Activated CD4-positive, alpha-beta T cell treated with anti-CD3 and anti-CD28 coated beads, Interleukin-2, amount 10 ng/mL, durations not matched to agents 7 days and 5 days (primary cell): ENCODE measurements around the gene ATP10B. TPM values are rescaled to one million over a fixed set of nuclear protein-coding genes. Genes with fewer than 3 reads are reported as not detected.

Experiments
- CTCF ChIA-PET: fragments of 350-600 bp; sonication (Branson Sonifier 250); formaldehyde crosslinking; loops from one replicate; lab custom pipeline; 2021; ENCODE audit warnings: antibody characterized with exemption; lab: Charles Lee
- POLR2A ChIA-PET: fragments of 350-600 bp; sonication (Branson Sonifier 250); formaldehyde crosslinking; loops from one replicate; lab custom pipeline; 2021; ENCODE audit warnings: antibody characterized with exemption; lab: Charles Lee
- DNase-seq: peaks from one replicate; pipeline ENCODE4 v3.0.0-alpha.2; 2020
- H3K27ac Mint-ChIP-seq: one replicate; pipeline ENCODE4 v1.8.0; 2021; ENCODE audit warnings: mild to moderate bottlenecking, moderate library complexity, mixed read lengths
- H3K27me3 Mint-ChIP-seq: one replicate; pipeline ENCODE4 v1.8.0; 2021; ENCODE audit warnings: mixed read lengths
- H3K36me3 Mint-ChIP-seq: one replicate; pipeline ENCODE4 v1.8.0; 2021; ENCODE audit warnings: low read depth, mixed read lengths
- H3K4me1 Mint-ChIP-seq: one replicate; pipeline ENCODE4 v1.8.0; 2021; ENCODE audit warnings: mixed read lengths
- H3K4me3 Mint-ChIP-seq: one replicate; pipeline ENCODE4 v1.8.0; 2021; ENCODE audit warnings: mild to moderate bottlenecking, moderate library complexity, mixed read lengths
- H3K9me3 Mint-ChIP-seq: one replicate; pipeline ENCODE4 v1.8.0; 2021; ENCODE audit warnings: mixed read lengths
- total RNA-seq, 2 experiments: library from RNA; stranded (reverse); gene quantifications; one replicate each; pipeline ENCODE4 v1.2.3, GENCODE V29; 2021

ATP10B gene
- total RNA-seq, 2 experiments from 2014 or later, result not detected

GRCh38 chr5:160567031-160567705 is 284.8 kb downstream of the ATP10B start:
- no peak for DNase-seq
- POLR2A ChIA-PET, result no interaction called here
- Mint-ChIP-seq H3K27me3 (peaks cover 8% of the 10 kb centered on the region), H3K4me1 (no peaks in the 10 kb centered on the region), H3K27ac (no peak overlapping the region), H3K4me3 (no peak overlapping the region), H3K36me3 (no peaks in the 10 kb centered on the region), H3K9me3 (no peaks in the 10 kb centered on the region)
- CTCF ChIA-PET, result no interaction called here

- Mint-ChIP-seq H3K4me1 (no peaks in the 10 kb centered on the region), H3K27ac (no peak overlapping the region), H3K27me3 (peaks cover 6% of the 10 kb centered on the region), H3K4me3 (no peak overlapping the region), H3K9me3 (no peaks in the 10 kb centered on the region), H3K36me3 (no peaks in the 10 kb centered on the region)
- ChIA-PET CTCF (no interaction called here), POLR2A (no interaction called here)
- no peak for DNase-seq
Measured at GRCh38 chr5:160565376-160565775, 286.6 kb downstream of the ATP10B start.

- no peaks in the 10 kb centered on the region for H3K36me3 Mint-ChIP-seq
- no peaks in the 10 kb centered on the region for H3K9me3 Mint-ChIP-seq
- H3K27ac Mint-ChIP-seq, result no peak overlapping the region
- DNase-seq, result no peak
- no peak overlapping the region for H3K4me3 Mint-ChIP-seq
- H3K27me3 Mint-ChIP-seq, result peaks cover 3% of the 10 kb centered on the region
- no peaks in the 10 kb centered on the region for H3K4me1 Mint-ChIP-seq
- POLR2A ChIA-PET, result no interaction called here
- CTCF ChIA-PET, result no interaction called here
Measured at GRCh38 chr5:160556846-160557245, 295.2 kb downstream of the ATP10B start.

GRCh38 chr5:160555971-160556631 is 295.9 kb downstream of the ATP10B start:
- CTCF ChIA-PET, result no interaction called here

GRCh38 chr5:160555581-160555970 is 296.4 kb downstream of the ATP10B start:
- Mint-ChIP-seq H3K4me3 (no peak overlapping the region), H3K27me3 (peaks cover 5% of the 10 kb centered on the region), H3K9me3 (no peaks in the 10 kb centered on the region), H3K27ac (no peak overlapping the region), H3K36me3 (no peaks in the 10 kb centered on the region), H3K4me1 (no peaks in the 10 kb centered on the region)
- no peak for DNase-seq
- CTCF ChIA-PET, result no interaction called here
- POLR2A ChIA-PET, result no interaction called here

More at GRCh38 chr5:160555971-160556631, 295.9 kb downstream of the ATP10B start:
- Mint-ChIP-seq H3K27ac (no peak overlapping the region), H3K27me3 (peaks cover 5% of the 10 kb centered on the region), H3K36me3 (no peaks in the 10 kb centered on the region), H3K4me3 (no peak overlapping the region), H3K4me1 (no peaks in the 10 kb centered on the region), H3K9me3 (no peaks in the 10 kb centered on the region)
- POLR2A ChIA-PET, result no interaction called here
- DNase-seq, result no peak

GRCh38 chr5:160550075-160550474 is 301.9 kb downstream of the ATP10B start:
- Mint-ChIP-seq H3K27me3 (peaks cover 5% of the 10 kb centered on the region), H3K36me3 (no peaks in the 10 kb centered on the region), H3K4me3 (no peak overlapping the region), H3K4me1 (no peaks in the 10 kb centered on the region), H3K27ac (no peak overlapping the region), H3K9me3 (no peaks in the 10 kb centered on the region)
- CTCF ChIA-PET, result interaction anchor here (1.1 kb wide), 1 partner anchor 126 kb away, joined by 3 read pairs; no protein-coding TSS in a partner anchor
- POLR2A ChIA-PET, result no interaction called here
- no peak for DNase-seq

- Mint-ChIP-seq H3K9me3 (no peaks in the 10 kb centered on the region), H3K27me3 (peaks cover 5% of the 10 kb centered on the region), H3K4me1 (no peaks in the 10 kb centered on the region), H3K36me3 (no peaks in the 10 kb centered on the region), H3K4me3 (no peak overlapping the region), H3K27ac (no peak overlapping the region)
- DNase-seq, result no peak
- ChIA-PET POLR2A (no interaction called here), CTCF (interaction anchor here (1.1 kb wide), 1 partner anchor 125 kb away, joined by 3 read pairs; no protein-coding TSS in a partner anchor)
Measured at GRCh38 chr5:160548949-160549645, 302.9 kb downstream of the ATP10B start.

- H3K27me3 Mint-ChIP-seq, result peaks cover 5% of the 10 kb centered on the region
- ChIA-PET CTCF (no interaction called here), POLR2A (no interaction called here)
- no peaks in the 10 kb centered on the region for H3K4me1 Mint-ChIP-seq
- no peak overlapping the region for H3K27ac Mint-ChIP-seq
- no peak for DNase-seq
- H3K4me3 Mint-ChIP-seq, result no peak overlapping the region
- H3K9me3 Mint-ChIP-seq, result no peaks in the 10 kb centered on the region
- H3K36me3 Mint-ChIP-seq, result no peaks in the 10 kb centered on the region
Measured at GRCh38 chr5:160547872-160548271, 304.1 kb downstream of the ATP10B start.

- no peak overlapping the region for H3K27ac Mint-ChIP-seq
Measured at GRCh38 chr5:160547061-160547460, 304.9 kb downstream of the ATP10B start.

GRCh38 chr5:160545832-160546231 is 306.2 kb downstream of the ATP10B start:
- no peaks in the 10 kb centered on the region for H3K4me1 Mint-ChIP-seq
- no peak for DNase-seq

More at GRCh38 chr5:160547061-160547460, 304.9 kb downstream of the ATP10B start:
- peaks cover 4% of the 10 kb centered on the region for H3K27me3 Mint-ChIP-seq
- POLR2A ChIA-PET, result no interaction called here
- no peak overlapping the region for H3K4me3 Mint-ChIP-seq
- CTCF ChIA-PET, result no interaction called here
- no peaks in the 10 kb centered on the region for H3K36me3 Mint-ChIP-seq
- no peaks in the 10 kb centered on the region for H3K4me1 Mint-ChIP-seq
- no peak for DNase-seq
- H3K9me3 Mint-ChIP-seq, result no peaks in the 10 kb centered on the region

GRCh38 chr5:160543395-160543794 is 308.6 kb downstream of the ATP10B start:
- no peak for DNase-seq
- no peaks in the 10 kb centered on the region for H3K36me3 Mint-ChIP-seq
- H3K4me3 Mint-ChIP-seq, result no peak overlapping the region
- H3K27ac Mint-ChIP-seq, result no peak overlapping the region
- H3K27me3 Mint-ChIP-seq, result no peaks in the 10 kb centered on the region
- H3K4me1 Mint-ChIP-seq, result no peaks in the 10 kb centered on the region
- ChIA-PET POLR2A (interaction anchor here (0.7 kb wide), 1 partner anchor 18 kb away, joined by 4 read pairs; no protein-coding TSS in a partner anchor), CTCF (no interaction called here)
- H3K9me3 Mint-ChIP-seq, result no peaks in the 10 kb centered on the region

More at GRCh38 chr5:160545832-160546231, 306.2 kb downstream of the ATP10B start:
- H3K27me3 Mint-ChIP-seq, result no peaks in the 10 kb centered on the region
- ChIA-PET CTCF (interaction anchor here (1.4 kb wide), 1 partner anchor 108 kb away, joined by 3 read pairs; no protein-coding TSS in a partner anchor), POLR2A (no interaction called here)
- no peak overlapping the region for H3K4me3 Mint-ChIP-seq
- no peaks in the 10 kb centered on the region for H3K36me3 Mint-ChIP-seq
- H3K9me3 Mint-ChIP-seq, result no peaks in the 10 kb centered on the region
- H3K27ac Mint-ChIP-seq, result no peak overlapping the region

GRCh38 chr5:160542840-160543239 is 309.2 kb downstream of the ATP10B start:
- POLR2A ChIA-PET, result interaction anchor here (0.7 kb wide), 1 partner anchor 19 kb away, joined by 4 read pairs; no protein-coding TSS in a partner anchor

GRCh38 chr5:160542281-160542680 is 309.7 kb downstream of the ATP10B start:
- H3K9me3 Mint-ChIP-seq, result no peaks in the 10 kb centered on the region
- POLR2A ChIA-PET, result no interaction called here
- H3K4me1 Mint-ChIP-seq, result no peaks in the 10 kb centered on the region
- H3K36me3 Mint-ChIP-seq, result no peaks in the 10 kb centered on the region
- H3K4me3 Mint-ChIP-seq, result no peak overlapping the region
- no peak overlapping the region for H3K27ac Mint-ChIP-seq
- no peaks in the 10 kb centered on the region for H3K27me3 Mint-ChIP-seq
- CTCF ChIA-PET, result interaction anchor here (0.6 kb wide), 1 partner anchor 41 kb away, joined by 3 read pairs; no protein-coding TSS in a partner anchor
- DNase-seq, result no peak

More at GRCh38 chr5:160542840-160543239, 309.2 kb downstream of the ATP10B start:
- no peak overlapping the region for H3K27ac Mint-ChIP-seq
- no peaks in the 10 kb centered on the region for H3K27me3 Mint-ChIP-seq
- CTCF ChIA-PET, result interaction anchor here (0.6 kb wide), 1 partner anchor 40 kb away, joined by 3 read pairs; no protein-coding TSS in a partner anchor
- no peaks in the 10 kb centered on the region for H3K9me3 Mint-ChIP-seq
- H3K36me3 Mint-ChIP-seq, result no peaks in the 10 kb centered on the region
- no peak for DNase-seq
- H3K4me1 Mint-ChIP-seq, result no peaks in the 10 kb centered on the region
- no peak overlapping the region for H3K4me3 Mint-ChIP-seq
